ENCODE data around the gene ZNF473.

- no peak for TF ChIP-seq EZH2phosphoT487 (IDR thresholded peaks at IDR 0.05; ENCODE audit: insufficient read depth, low read depth)
- no peak for TF ChIP-seq EZH2 (IDR thresholded peaks at IDR 0.05; ENCODE audit: insufficient read depth, poor library complexity, severe bottlenecking)
Measured at GRCh38 chr19:50050406-50051227, 24.8 kb downstream of the ZNF473 start.
